ENCODE results near the gene BROX.

BROX gene

DNA sequence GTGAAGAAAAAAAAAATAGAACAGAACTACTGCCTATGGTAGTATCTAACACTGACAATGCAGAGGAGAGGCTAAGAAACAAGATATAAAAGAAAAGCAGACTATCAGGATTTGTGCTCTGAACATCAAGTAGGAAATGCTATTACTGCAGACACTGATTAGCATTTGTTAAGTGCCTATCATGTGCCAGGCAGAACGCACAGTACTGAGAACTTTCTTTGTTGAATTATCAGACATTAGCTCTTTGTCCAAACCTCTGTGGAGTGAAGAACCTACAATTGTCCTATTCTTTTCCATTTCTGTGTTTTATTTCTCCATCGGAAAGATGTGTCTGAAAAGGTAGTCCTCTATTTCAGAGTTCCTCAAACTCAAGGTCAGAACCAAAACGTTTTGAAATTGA, 72.0 kb downstream of the BROX start:
- in situ Hi-C loops (cut with MboI; ENCODE audit: low pct_unique_long_range_greater_than_20kb, low sequenced_read_pairs, unreplicated experiment): loop anchor here (25.0 kb wide), 1 partner anchor 303 kb away; no protein-coding TSS in a partner anchor
- no peak for TF ChIP-seq CTCF (IDR thresholded peaks at IDR 0.05; ENCODE audit: extremely low read depth, insufficient read depth, missing control alignments)
- no peak for DNase-seq (ENCODE audit: low spot score)

All from GM13977 (cell line).